Fibroblast of skin of abdomen (primary cell): Measurements from ENCODE around the gene PKP1.

ENCODE experiments used
- DNase-seq: peaks from one replicate; pipeline ENCODE4 v3.0.0-alpha.2; 2013

Gene PKP1

DNA sequence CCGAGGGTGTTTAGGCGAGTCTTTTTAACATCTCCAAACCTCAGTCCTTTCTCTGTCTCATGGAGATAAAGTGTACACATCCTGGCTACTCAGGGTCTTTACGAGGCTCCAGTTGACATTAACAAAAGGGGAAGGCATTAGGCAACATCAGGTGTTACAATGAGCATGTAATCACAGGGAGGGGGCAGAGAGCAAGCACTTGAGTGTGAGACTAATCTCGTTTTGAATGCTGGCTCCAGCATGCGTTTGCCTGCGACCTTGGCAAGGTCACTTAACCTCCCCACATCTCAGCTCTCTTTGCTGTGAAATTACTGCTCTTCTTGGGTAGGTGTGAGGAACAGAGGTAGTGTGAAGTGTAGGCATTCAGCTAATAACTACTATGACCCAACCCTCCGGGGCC is 91.1 kb downstream of the PKP1 start:
- DNase-seq, result no peak

DNA sequence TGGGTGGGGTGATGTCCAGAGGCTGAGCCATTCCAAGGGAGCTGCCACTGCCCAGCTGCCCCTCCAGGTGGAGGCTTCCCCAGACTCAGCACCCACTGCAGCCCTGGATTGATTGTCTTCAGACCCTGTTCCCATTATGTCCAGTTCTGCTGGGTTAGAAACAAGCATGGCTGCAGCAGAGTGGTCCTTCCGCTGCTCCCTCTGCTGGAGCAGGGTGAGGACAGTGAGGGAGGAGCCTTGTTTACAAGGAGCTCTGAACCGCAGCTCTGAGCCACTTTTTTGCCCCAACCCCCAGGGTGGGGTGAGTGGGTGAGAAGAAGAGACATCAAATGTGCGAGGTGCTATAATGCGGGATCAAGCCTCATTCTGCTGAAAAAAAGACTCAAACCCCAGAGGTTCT is 91.9 kb downstream of the PKP1 start:
- DNase-seq, result no peak

DNA sequence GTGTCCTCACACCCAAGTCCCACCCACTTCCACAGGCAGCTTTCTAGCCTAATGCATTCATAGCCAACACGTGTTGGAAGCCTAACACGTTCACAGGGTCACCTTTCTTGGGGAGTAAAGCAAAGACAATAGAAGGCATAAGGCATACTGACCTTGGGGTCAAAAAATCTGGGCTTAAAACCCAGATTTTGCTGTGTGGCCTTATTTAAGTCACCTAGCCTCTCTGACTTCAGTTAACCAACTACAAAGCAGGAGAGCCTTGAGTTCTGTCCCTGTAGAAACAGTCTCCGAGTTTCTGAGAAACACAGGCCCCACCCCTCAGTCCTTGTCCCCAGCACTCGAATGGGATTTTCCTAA is 92.8 kb downstream of the PKP1 start:
- no peak for DNase-seq

DNA sequence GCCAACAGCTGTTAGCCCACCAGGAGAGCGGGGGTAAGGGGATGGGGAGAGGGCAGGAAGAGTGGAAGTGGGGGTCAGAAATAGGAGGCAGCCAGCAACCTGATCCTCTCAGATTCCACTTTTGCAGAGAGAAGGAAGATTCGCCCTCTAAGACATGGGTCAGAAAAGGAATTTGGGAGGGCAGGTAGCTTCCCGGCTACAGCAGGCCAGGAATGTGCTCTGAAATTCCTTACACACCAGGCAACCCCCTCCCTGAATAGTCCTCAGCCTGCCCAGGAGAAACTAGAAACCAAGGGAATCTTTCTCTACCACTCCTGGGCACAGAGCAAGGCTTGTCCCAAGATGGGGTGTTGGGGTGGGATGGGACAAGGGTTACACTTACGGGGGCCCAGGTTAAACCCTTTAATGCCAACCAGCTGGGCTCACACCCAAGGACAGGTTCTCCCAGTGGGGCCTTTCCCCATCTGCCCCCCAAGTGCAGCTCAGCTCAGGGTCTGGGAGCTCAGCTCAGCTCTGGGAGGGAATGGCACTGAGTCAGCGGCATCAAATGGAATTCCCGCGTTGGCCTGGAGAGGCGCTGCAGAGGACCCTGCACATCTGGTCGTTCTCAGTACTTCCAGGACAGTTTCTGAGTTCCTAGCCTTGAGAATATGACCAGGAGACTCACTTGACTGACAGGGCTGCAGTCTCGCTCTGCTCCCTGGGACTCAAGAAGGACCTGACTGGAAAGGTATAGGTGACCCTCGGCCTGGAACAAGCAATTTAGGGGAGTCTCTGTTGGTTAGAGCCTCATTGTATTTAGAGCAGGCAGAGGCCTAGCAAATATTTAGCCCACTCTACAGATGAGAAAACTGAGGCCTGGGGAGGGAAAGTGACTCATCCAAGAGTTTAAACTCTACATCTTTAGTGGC is 93.4 kb downstream of the PKP1 start:
- DNase-seq, result peak; percentile 48

DNA sequence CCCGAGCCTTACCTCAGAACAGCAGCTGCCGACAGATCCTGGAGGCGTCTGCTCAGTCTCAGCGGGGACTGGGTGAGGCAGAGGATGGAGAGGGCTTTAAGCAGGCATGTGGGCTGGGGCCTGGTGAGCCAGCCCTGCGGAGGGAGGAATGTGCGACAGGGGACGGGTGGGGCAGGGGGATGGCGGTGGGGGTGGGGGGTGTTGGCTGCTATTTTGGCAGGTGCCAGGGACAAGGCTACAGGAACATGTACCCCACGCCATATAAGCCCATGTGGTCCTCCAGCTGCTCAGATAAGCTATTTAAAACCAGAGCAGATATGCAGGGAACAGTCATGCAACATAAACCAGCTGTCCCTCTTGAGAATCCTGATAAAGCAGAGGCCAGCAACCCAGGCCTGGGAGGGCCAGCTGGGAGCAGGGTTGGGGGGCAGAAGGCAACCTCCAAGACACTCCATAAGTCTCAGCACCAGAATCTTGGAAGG is 94.3 kb downstream of the PKP1 start, which contains the start of gene TNNT2:
TSS of gene TNNT2 (minus strand) at position 70 of the 482 bp plus-strand sequence. CDS start 4,426 bp downstream, outside the sequence.
- no peak for DNase-seq

DNA sequence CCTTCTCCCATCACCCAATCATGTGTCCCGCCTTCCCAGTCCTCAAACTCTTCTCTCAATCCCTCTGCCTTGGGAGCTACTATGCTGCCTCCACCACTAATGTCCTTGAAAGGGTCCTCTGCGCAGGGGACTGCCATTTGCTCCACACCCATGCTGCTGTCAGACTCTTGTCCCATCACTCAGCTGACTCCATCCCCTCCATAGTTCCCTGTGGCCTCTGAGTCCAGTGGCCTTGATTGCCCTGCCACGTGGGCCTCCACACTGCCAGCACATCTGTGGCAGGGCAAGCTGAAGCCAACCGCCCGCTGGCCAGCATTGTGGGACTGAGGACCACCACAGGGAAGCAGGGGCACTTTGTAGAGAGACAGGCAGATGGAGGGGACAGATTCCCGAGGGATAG is 95.5 kb downstream of the PKP1 start:
- no peak for DNase-seq

DNA sequence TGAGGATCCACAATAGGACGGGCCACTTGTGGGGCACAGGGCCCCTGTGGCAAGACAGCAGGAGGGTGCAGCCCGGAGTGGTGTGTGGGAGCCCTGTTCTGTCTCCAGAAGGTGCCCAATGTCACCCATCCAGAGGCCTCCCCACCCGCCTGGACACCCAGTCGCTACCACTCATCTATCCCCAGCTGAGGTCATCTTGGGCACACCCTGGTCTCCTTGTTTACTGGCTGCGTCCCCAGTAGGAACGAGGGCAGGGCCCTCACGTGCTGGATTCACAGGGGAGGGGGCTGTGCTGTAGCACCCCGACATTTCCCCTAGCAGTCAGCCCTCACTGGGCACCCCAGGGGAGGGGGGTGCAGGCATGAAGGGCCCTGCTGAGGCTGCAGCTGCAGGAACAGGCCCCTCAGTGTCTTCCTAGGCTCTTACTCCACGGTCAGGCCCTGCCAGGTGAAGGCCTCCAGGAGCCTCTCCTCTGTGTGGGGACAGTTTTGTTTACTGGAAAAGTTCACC is 96.5 kb downstream of the PKP1 start:
- DNase-seq, result no peak

DNA sequence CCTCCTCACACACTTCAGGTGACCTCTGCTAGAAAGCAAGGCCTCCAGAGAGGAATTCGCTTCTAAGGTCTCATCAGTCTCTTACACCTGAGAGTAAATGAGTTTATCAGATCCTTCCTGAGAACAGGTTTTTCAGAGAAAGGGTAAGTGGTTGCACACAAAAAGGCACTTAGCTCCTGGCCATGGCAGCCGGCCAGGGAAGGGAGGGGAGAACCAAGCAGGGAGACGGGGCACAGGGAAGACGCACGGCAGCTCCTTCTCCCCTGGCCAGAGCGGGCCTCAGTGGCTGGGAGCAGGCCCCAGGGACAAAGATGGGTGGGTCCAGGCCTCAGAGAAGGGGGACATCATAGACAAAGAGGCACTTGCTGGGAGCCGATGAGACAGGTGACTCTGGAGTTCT is 97.8 kb downstream of the PKP1 start:
- DNase-seq, result no peak
